Epithelial cell of proximal tubule (primary cell): Measurements from ENCODE around the gene IL20. TPM values are rescaled to one million over a fixed set of nuclear protein-coding genes. Genes with fewer than 3 reads are reported as not detected.

Source experiments
- DNase-seq: peaks from one replicate; pipeline ENCODE4 v3.0.0-alpha.2; 2011; ENCODE audit warnings: low read depth
- H3K4me3 ChIP-seq: 2 replicates; pipeline ENCODE4 v1.5.1; 2011; ENCODE audit warnings: low read depth, mild to moderate bottlenecking, low read length
- total RNA-seq: library from RNA; depleted of rRNA; stranded (reverse); fragments of >200 nt; gene quantifications from 2 replicates; pipeline ENCODE4 v1.2.3, GENCODE V29; 2015
- TF ChIP-seq, protein P1 (sequence below): conservative IDR thresholded peaks from 2 replicates; pipeline ENCODE4 v1.5.1; 2012; ENCODE audit warnings: low read depth, mild to moderate bottlenecking, low read length

The IL20 gene
- total RNA-seq, 1 donor from 2014 or later: not detected

DNA sequence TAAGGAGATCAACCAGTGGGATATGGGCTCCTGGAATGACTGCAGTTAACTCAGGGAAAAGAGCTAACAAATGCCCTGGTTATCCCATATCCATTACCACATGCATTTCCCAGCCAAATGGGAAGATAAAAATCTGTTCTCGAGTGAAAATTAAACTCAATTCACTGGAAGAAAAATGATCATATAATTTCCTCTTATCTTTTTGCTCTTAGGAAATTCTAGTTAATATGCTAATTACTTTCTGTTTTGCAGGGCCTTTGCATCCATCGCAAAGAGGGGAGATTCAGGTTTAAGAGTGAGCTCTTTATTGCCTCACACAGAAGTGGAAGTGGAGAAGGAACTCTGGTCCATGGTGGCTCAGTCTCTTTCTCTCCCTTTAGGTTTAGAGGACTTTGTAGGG, 28.0 kb downstream of the IL20 start:
- TF ChIP-seq, protein P1, sequence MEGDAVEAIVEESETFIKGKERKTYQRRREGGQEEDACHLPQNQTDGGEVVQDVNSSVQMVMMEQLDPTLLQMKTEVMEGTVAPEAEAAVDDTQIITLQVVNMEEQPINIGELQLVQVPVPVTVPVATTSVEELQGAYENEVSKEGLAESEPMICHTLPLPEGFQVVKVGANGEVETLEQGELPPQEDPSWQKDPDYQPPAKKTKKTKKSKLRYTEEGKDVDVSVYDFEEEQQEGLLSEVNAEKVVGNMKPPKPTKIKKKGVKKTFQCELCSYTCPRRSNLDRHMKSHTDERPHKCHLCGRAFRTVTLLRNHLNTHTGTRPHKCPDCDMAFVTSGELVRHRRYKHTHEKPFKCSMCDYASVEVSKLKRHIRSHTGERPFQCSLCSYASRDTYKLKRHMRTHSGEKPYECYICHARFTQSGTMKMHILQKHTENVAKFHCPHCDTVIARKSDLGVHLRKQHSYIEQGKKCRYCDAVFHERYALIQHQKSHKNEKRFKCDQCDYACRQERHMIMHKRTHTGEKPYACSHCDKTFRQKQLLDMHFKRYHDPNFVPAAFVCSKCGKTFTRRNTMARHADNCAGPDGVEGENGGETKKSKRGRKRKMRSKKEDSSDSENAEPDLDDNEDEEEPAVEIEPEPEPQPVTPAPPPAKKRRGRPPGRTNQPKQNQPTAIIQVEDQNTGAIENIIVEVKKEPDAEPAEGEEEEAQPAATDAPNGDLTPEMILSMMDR: no peak
- DNase-seq: no peak
- no peak overlapping the region for H3K4me3 ChIP-seq

GRCh38 chr1:206895325-206895724, 29.9 kb downstream of the IL20 start:
- no peak for DNase-seq
- no peak overlapping the region for H3K4me3 ChIP-seq
- TF ChIP-seq, protein P1: no peak

- H3K4me3 ChIP-seq: no peak overlapping the region
- TF ChIP-seq, protein P1: no peak
- no peak for DNase-seq
These were observed 30.4 kb downstream of the IL20 start for GRCh38 chr1:206895837-206896242.

DNA sequence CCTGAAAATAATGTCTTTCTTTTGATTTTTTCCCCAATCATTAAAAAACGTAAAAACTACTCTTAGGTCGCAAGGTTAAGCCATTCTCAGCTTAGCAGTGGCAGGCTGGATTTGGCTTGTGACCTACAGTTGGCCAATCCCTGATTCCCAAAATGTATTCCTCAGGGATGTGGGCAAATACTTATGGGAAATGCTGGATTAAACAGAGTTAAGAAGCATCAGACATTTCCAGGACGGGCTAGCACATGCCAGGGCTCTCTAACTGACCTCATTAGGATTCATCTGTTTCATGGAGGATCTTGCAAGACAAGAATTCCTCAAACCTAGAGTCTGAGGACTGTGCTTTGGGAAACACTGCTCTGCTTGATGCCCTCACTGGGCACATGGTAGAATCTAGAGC, 30.8 kb downstream of the IL20 start:
- TF ChIP-seq, protein P1: no peak
- H3K4me3 ChIP-seq: no peak overlapping the region
- DNase-seq: no peak

DNA sequence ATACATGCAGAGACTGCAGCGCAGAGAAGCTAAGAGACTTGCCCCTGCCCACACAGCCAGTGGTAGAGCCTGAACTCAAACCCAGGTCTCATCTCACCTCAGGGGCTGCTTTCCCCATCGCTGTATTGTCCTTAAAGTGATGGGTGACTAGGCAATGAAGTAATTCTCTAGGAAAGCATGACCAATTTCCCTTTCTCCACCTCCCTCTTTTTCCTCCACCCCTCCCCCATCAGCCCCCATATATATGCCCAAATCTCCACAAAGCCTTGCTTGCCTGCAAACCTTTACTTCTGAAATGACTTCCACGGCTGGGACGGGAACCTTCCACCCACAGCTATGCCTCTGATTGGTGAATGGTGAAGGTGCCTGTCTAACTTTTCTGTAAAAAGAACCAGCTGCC, 31.8 kb downstream of the IL20 start, which contains the start of gene IL24:
Gene IL24, plus strand, starts transcription at position 269 of the 400 bp plus-strand sequence. CDS start 390 bp downstream, outside the sequence.
- TF ChIP-seq, protein P1: no peak
- no peak within 1 kb of the TSS for H3K4me3 ChIP-seq
- DNase-seq: no peak

DNA sequence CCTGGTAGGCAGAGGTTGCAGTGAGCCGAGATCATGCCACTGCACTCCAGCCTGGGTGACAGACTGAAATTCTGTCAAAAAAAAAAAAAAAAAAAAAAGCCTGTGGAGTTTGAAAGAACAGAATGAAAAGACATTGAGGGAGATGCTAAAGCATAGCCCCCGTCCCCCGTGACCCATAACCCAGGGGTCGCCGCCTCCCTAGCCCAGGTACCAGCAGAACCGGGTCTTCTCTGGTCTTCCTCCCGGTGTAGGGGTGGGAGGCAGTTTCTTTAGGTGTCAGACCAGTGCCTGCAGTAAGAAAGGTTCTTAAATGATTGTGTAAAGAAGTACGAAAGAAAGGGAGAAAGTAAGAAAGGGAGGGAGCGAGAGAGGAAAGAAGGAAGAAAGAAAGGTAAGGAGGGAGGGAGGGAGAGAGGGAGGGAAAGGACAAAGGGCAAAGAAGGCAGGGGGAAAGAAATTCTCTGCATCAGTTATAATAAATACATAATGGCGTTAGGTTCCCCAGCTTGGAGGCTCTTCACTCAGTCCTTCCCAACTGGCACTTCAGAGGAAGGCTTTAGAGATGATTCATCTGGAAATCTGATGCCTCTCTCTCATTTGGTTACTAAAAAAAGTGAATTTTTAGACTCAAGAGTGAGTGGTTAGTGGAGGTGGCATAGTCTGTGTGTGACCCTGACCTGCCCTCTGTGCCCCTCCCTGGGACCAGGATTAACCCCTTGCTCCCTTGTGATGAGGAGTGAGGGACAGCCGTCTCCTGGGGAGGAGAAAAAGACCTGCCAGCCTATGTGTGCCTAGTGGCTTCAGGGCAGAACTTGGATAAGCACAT, 32.9 kb downstream of the IL20 start:
- DNase-seq: no peak
- no peak overlapping the region for H3K4me3 ChIP-seq
- TF ChIP-seq, protein P1: no peak
